Superior temporal gyrus (tissue), 1 donor: ENCODE measurements around the gene HLA-A.
"Not testable (repeated sequence)": the region's sequence is repeated elsewhere in the genome, so short reads cannot be mapped to it uniquely, and the experiment has no call there.

Experiments used
- DNase-seq: peaks from one replicate; pipeline ENCODE4 v3.0.0-alpha.2; 2016; ENCODE audit errors: extremely low spot score

The HLA-A gene

GRCh38 chr6:29942275-29943052 is at the start of gene HLA-A:
Gene HLA-A (plus strand): TSS chr6:29942532. CDS start chr6:29942554, 22 bp downstream.
- peak; percentile 96 for DNase-seq

- no peak for DNase-seq
These were observed 49.6 kb upstream of the HLA-A start for GRCh38 chr6:29892696-29893095.

- DNase-seq: no peak
These were observed 43.1 kb upstream of the HLA-A start for GRCh38 chr6:29899281-29899680.

GRCh38 chr6:29905286-29905685 is 37.0 kb upstream of the HLA-A start:
- no peak for DNase-seq

- no peak for DNase-seq
These were observed 34.5 kb upstream of the HLA-A start for GRCh38 chr6:29907637-29908340.

GRCh38 chr6:29908341-29908662 is 34.0 kb upstream of the HLA-A start:
- no peak for DNase-seq

GRCh38 chr6:29908710-29909109 is 33.6 kb upstream of the HLA-A start:
- no peak for DNase-seq

GRCh38 chr6:29909985-29910384 is 32.3 kb upstream of the HLA-A start:
- no peak for DNase-seq

- DNase-seq: no peak
These were observed 29.5 kb upstream of the HLA-A start for GRCh38 chr6:29912840-29913239.

- no peak for DNase-seq
These were observed 25.6 kb upstream of the HLA-A start for GRCh38 chr6:29916741-29917140.

GRCh38 chr6:29917857-29918256 is 24.5 kb upstream of the HLA-A start:
- DNase-seq: no peak

GRCh38 chr6:29919506-29920445 is 22.6 kb upstream of the HLA-A start:
- DNase-seq: no peak

GRCh38 chr6:29924287-29924686 is 18.0 kb upstream of the HLA-A start:
- DNase-seq: no peak

GRCh38 chr6:29924731-29925130 is 17.6 kb upstream of the HLA-A start:
- no peak for DNase-seq

GRCh38 chr6:29925321-29925720 is 17.0 kb upstream of the HLA-A start:
- no peak for DNase-seq

- no peak for DNase-seq
These were observed 16.5 kb upstream of the HLA-A start for GRCh38 chr6:29925727-29926412.

- DNase-seq: peak; percentile 26
These were observed 15.7 kb upstream of the HLA-A start for GRCh38 chr6:29926413-29927274.

- no peak for DNase-seq
These were observed 15.1 kb upstream of the HLA-A start for GRCh38 chr6:29927275-29927569.

- no peak for DNase-seq
These were observed 14.4 kb upstream of the HLA-A start for GRCh38 chr6:29927841-29928388.

- not testable (repeated sequence) for DNase-seq
These were observed 12.3 kb upstream of the HLA-A start for GRCh38 chr6:29930047-29930446.

GRCh38 chr6:29933955-29934354 is 8.4 kb upstream of the HLA-A start:
- no peak for DNase-seq
